ENCODE data around the gene CPXM2. TPM values are rescaled to one million over a fixed set of nuclear protein-coding genes. Genes with fewer than 3 reads are reported as not detected.

The CPXM2 gene
- total RNA-seq, 1 experiment from 2014 or later, result not detected

DNA sequence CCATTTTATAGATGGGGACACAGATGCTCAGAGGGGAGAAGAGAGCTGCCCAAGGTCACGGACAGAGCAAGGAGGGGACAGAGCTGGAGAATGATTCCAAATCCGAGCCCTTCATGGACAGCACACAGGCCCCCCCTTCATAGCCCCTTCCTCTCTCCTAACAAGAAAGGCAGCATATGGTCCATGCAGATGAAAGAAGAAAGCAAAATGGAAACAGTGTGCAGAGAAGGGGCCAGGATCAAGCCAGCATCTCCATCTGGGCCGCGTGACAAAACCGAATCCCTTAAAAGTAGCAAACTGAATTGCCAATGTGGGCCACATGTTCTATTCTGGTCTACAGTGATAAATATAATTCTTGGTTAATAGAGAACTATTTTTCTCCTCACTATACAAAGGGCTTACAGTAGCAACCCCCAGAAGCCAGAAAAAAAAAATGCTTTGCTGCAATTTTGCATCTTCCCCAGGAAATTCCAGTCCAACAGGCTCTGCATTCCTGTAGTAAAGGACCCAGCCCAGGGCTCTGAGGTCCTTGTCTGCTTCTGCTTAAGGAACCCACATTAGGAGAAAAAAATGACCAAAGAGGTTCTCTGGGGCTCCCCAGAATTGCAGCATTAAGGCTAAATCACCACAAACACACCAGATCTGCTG is 7.8 kb downstream of the CPXM2 start:
- intact Hi-C loops (cut with micrococcal nuclease; ENCODE audit: unreplicated experiment), result no loop called here
- Histone ChIP-seq H3K9me3 (no peaks in the 10 kb centered on the region), H3K4me3 (ENCODE audit: low read depth, low read length) (no peak overlapping the region), H3K4me1 (no peaks in the 10 kb centered on the region), H3K36me3 (ENCODE audit: control insufficient read depth, insufficient read depth, low read length) (no peaks in the 10 kb centered on the region), H3K27me3 (replicated peaks; ENCODE audit: control insufficient read depth, insufficient read depth, low read length) (no peaks in the 10 kb centered on the region)
- TF ChIP-seq, protein P1, sequence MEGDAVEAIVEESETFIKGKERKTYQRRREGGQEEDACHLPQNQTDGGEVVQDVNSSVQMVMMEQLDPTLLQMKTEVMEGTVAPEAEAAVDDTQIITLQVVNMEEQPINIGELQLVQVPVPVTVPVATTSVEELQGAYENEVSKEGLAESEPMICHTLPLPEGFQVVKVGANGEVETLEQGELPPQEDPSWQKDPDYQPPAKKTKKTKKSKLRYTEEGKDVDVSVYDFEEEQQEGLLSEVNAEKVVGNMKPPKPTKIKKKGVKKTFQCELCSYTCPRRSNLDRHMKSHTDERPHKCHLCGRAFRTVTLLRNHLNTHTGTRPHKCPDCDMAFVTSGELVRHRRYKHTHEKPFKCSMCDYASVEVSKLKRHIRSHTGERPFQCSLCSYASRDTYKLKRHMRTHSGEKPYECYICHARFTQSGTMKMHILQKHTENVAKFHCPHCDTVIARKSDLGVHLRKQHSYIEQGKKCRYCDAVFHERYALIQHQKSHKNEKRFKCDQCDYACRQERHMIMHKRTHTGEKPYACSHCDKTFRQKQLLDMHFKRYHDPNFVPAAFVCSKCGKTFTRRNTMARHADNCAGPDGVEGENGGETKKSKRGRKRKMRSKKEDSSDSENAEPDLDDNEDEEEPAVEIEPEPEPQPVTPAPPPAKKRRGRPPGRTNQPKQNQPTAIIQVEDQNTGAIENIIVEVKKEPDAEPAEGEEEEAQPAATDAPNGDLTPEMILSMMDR (IDR thresholded peaks at IDR 0.05; ENCODE audit: insufficient read depth in 1 of 2, low read depth in 1 of 2, low read length in 1 of 2, severe bottlenecking in 1 of 2, unreplicated experiment in 1 of 2), result no peak
- Mint-ChIP-seq H3K36me3 (ENCODE audit: insufficient read depth, unreplicated experiment) (no peaks in the 10 kb centered on the region), H3K4me1 (ENCODE audit: low read depth, unreplicated experiment) (peaks cover 6% of the 10 kb centered on the region), H3K27ac (ENCODE audit: unreplicated experiment) (no peak overlapping the region), H3K4me3 (ENCODE audit: unreplicated experiment) (no peak overlapping the region), H3K9me3 (ENCODE audit: unreplicated experiment) (no peaks in the 10 kb centered on the region), H3K27me3 (ENCODE audit: insufficient read depth, unreplicated experiment) (no peaks in the 10 kb centered on the region)
- DNase-seq, result no peak
- ChIA-PET POLR2A (no interaction called here), CTCF (no interaction called here)
- BruUV-seq (replicated peaks), result no TSS peak

DNA sequence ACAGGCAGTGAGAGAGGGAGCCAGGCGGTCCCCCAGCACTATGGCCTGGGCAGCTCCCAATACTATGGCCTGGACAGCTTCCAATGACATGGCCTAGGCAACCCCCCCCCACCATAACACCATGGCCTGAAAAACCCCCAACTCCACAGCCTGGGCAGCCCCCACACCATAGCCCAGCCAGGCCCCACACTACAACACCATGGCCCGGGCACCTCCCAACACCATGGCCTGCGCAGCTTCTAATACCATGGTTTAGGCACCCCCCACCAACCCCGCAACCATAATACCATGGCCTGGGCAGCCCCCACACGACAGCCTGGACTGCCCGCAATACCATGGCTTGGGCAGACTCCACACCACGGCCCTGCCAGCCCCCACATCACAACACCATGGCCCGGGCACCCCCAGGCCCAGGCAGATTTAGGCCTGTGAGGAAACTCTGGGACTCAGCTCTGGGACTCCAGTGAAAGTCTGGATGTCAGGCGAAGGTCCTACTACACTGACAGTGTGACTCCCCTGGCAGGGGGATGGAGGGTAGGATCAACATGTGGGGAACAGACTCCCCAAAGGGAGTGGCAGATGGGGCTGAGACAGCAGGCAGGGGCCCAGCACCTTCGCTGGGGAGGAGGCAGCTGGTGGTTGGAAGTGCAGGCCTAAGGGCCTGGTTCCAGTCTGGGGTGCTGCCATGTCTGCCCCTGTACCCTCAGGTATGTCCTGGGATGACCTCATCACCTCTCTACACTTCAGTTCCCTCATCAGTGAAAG is 8.7 kb downstream of the CPXM2 start:
- Mint-ChIP-seq H3K4me3 (ENCODE audit: unreplicated experiment) (no peak overlapping the region), H3K36me3 (ENCODE audit: insufficient read depth, unreplicated experiment) (no peaks in the 10 kb centered on the region), H3K4me1 (ENCODE audit: low read depth, unreplicated experiment) (peaks cover 6% of the 10 kb centered on the region), H3K27ac (ENCODE audit: unreplicated experiment) (no peak overlapping the region), H3K9me3 (ENCODE audit: unreplicated experiment) (no peaks in the 10 kb centered on the region), H3K27me3 (ENCODE audit: insufficient read depth, unreplicated experiment) (no peaks in the 10 kb centered on the region)
- H3K4me1 ChIP-seq, result no peaks in the 10 kb centered on the region
- no peaks in the 10 kb centered on the region for H3K27me3 ChIP-seq (replicated peaks; ENCODE audit: control insufficient read depth, insufficient read depth, low read length)
- no peak for DNase-seq
- no TSS peak for BruUV-seq (replicated peaks)
- intact Hi-C loops (cut with micrococcal nuclease; ENCODE audit: unreplicated experiment), result no loop called here
- no peak overlapping the region for H3K4me3 ChIP-seq (ENCODE audit: low read depth, low read length)
- TF ChIP-seq, protein P1 (IDR thresholded peaks at IDR 0.05; ENCODE audit: insufficient read depth in 1 of 2, low read depth in 1 of 2, low read length in 1 of 2, severe bottlenecking in 1 of 2, unreplicated experiment in 1 of 2), result no peak
- H3K9me3 ChIP-seq, result no peaks in the 10 kb centered on the region
- ChIA-PET POLR2A (no interaction called here), CTCF (no interaction called here)
- H3K36me3 ChIP-seq (ENCODE audit: control insufficient read depth, insufficient read depth, low read length), result no peaks in the 10 kb centered on the region

GRCh38 chr10:123882177-123882576 is 9.4 kb downstream of the CPXM2 start:
- TF ChIP-seq, protein P1 (IDR thresholded peaks at IDR 0.05; ENCODE audit: insufficient read depth in 1 of 2, low read depth in 1 of 2, low read length in 1 of 2, severe bottlenecking in 1 of 2, unreplicated experiment in 1 of 2), result no peak
- peaks cover 6% of the 10 kb centered on the region for H3K4me1 Mint-ChIP-seq (ENCODE audit: low read depth, unreplicated experiment)
- CTCF ChIA-PET, result no interaction called here
- no peaks in the 10 kb centered on the region for H3K27me3 ChIP-seq (replicated peaks; ENCODE audit: control insufficient read depth, insufficient read depth, low read length)
- BruUV-seq (replicated peaks), result no TSS peak
- intact Hi-C loops (cut with micrococcal nuclease; ENCODE audit: unreplicated experiment), result no loop called here
- POLR2A ChIA-PET, result no interaction called here
- H3K9me3 ChIP-seq, result peaks cover under 1% of the 10 kb centered on the region; the same call in 1 of the 2 replicates
- no peaks in the 10 kb centered on the region for H3K9me3 Mint-ChIP-seq (ENCODE audit: unreplicated experiment)
- no peak overlapping the region for H3K27ac Mint-ChIP-seq (ENCODE audit: unreplicated experiment)
- no peaks in the 10 kb centered on the region for H3K36me3 ChIP-seq (ENCODE audit: control insufficient read depth, insufficient read depth, low read length)
- no peak overlapping the region for H3K4me3 Mint-ChIP-seq (ENCODE audit: unreplicated experiment)
- H3K27me3 Mint-ChIP-seq (ENCODE audit: insufficient read depth, unreplicated experiment), result no peaks in the 10 kb centered on the region
- H3K4me3 ChIP-seq (ENCODE audit: low read depth, low read length), result no peak overlapping the region
- DNase-seq, result peak in 1 of 2 experiments; percentile 11
- no peaks in the 10 kb centered on the region for H3K36me3 Mint-ChIP-seq (ENCODE audit: insufficient read depth, unreplicated experiment)
- H3K4me1 ChIP-seq, result no peaks in the 10 kb centered on the region

Data from Caco-2 (cell line).